ENCODE data around the gene MAPKAPK2.
"Not testable (repeated sequence)": the region's sequence is repeated elsewhere in the genome, so short reads cannot be mapped to it uniquely, and the experiment has no call there.

MAPKAPK2 gene

GRCh38 chr1:206684478-206685333 lies at the start of gene MAPKAPK2:
Gene MAPKAPK2, plus strand, starts transcription at chr1:206684905. Its CDS starts 325 bp downstream, at chr1:206685230.
- peak; percentile 66 to 67 for DNase-seq

GRCh38 chr1:206635080-206635977 lies 49.4 kb upstream of the MAPKAPK2 start, which contains the start of gene DYRK3:
Gene DYRK3, plus strand, starts transcription at chr1:206635536. Its CDS starts 168 bp downstream, at chr1:206635704.
- DNase-seq: peak; percentile 86 to 88

DNA sequence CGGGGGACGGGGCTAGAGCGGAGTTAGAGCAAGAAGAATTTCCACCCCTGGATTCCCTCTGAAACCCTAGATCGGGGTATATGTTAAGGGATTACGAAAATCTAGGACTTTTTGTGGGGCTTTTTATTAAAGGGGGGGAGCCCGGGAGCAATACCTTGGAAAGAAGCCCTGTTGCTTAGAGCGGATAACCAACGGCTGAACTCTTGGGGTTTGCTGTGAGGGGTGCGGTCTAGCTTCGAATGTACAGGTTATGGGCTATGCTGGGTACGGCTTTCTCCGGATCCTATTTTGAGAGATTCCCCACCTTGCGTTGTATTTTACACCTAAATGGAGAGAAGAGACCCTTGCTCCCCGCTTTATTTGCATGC lies 48.7 kb upstream of the MAPKAPK2 start:
- no peak for DNase-seq

- DNase-seq: no peak
These were observed 48.0 kb upstream of the MAPKAPK2 start for GRCh38 chr1:206636671-206637070.

GRCh38 chr1:206637605-206638004 lies 47.1 kb upstream of the MAPKAPK2 start:
- DNase-seq: no peak

DNA sequence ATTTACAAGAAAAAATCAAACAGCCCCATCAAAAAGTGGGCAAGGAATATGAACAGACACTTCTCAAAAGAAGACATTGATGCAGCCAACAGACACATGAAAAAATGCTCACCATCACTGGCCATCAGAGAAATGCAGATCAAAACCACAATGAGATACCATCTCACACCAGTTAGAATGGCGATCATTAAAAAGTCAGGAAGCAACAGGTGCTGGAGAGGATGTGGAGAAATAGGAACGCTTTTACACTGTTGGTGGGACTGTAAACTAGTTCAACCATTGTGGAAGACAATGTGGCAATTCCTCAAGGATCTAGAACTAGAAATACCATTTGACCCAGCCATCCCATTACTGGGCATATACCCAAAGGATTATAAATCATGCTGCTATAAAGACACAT lies 42.6 kb upstream of the MAPKAPK2 start:
- DNase-seq: not testable (repeated sequence)

DNA sequence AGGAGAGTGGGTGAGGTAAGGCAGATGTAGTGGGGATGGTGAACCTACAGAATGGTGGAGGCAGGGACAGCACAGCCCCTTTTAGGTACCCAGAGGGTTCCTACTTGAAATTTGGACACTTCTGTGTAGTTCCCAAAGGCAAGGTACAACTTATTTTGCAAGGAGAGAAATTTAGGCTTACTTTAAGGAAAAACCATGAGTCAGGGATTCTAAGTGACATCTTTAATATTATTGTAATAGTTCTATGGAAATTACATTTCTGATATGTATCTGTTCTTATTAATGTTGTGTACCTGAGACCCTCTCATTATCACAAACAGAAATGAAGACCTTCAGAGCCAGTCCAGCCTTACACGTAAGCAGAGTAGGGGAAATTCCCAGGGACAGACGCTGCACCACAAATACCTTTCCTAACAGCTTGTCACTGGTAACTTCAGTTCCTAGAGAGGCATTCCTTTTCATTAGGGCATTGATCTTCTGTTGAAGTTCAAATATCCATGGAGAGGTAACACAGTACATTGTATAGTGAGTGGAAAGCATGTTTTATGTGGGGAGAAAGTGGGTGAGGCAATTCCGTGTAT lies 41.5 kb upstream of the MAPKAPK2 start:
- no peak for DNase-seq

- no peak for DNase-seq
These were observed 38.2 kb upstream of the MAPKAPK2 start for GRCh38 chr1:206646504-206646903.

- no peak for DNase-seq
These were observed 37.5 kb upstream of the MAPKAPK2 start for GRCh38 chr1:206647224-206647623.

DNA sequence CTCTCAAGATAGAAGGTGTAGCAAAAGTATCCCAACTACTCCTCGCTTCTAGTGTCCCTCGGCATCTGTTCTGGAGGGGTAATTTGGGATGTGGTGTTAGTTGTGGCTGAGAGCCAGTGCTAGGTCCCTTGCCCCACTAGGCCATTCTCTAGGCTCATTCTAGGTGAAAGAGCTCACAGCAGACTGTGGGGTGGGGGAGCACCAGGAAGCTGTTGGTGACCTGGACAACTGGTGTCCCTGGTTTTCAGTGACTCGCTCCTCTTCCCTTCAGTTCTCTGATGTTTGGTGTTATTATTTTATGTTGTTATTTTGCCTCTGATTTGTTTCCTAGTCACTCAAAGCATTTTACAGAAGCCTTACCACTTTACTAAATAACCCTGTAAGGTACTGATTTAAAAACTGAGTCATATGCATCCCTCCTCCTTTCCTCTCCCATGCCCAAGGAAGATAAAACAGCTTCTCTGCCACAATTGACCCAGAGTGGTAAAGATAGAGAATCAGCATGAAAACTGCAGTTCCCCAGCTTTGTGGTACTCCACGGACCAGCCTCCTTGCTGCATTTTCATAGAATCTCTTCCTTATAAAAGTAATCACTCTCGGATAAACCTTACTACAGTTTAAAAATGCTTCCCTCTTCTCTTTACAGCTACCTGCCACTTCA lies 35.3 kb upstream of the MAPKAPK2 start:
- DNase-seq: no peak

DNA sequence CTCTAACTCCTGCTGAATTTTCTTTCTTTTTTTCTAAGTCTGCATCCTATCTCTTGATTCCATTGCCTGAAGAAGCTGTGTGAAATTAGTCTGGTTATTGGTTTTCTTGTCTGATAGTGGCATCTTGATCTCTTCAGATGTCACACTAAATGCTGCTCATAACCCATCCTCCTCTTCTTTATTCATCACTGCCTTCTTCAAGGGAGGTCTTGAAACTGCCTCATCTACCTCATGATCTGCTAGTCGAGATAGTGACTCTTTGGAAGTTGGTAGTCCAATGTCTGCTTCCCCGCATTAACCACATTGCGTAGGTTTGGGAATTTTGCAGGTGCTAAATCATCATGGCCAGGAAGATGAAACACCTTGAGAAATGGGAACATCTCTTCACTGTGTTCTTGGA lies 33.7 kb upstream of the MAPKAPK2 start:
- no peak for DNase-seq

DNA sequence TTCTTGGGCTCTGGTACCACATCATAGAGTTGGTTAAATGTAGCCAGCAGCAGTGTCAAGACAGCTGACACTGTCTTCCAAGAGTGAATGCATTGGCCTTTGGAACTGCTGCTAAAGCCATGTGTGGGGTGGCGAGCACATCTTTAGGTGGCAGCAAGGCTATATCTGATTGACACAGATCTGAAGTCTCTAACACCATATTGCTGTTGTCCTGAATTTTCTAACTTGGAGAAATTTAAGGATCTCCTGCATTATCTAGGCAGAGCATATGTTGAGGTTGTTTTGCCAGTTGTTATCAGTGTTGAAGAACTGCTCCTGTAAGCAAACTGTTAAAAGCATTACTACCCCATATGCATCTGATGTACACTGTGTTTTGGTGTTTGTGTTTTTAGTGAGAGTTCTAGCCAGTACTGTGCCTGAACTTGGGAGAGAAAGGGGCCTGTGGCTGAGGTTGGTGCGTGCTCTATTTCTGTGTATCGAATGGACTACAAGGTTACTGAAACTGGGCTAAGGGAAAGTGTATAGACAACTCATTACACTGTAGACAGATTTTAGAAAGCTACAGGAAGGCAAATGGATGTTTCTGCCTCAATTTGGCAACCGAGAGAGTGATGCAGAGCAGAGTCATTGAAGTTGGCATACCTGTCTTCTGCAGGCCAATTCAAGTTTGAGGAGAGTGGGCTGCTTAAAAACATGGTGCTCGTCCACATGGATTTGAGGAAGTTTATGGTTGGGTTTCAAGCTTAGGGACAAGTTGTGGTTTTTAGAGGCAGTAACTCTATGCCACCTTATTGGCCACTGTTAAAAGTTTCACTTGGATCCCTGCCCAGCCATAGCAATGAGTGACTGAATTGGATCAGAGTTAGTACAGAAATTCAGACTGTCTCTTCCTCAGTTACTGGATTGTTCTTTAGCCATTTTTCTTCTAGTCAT lies 32.5 kb upstream of the MAPKAPK2 start:
- DNase-seq: no peak

DNA sequence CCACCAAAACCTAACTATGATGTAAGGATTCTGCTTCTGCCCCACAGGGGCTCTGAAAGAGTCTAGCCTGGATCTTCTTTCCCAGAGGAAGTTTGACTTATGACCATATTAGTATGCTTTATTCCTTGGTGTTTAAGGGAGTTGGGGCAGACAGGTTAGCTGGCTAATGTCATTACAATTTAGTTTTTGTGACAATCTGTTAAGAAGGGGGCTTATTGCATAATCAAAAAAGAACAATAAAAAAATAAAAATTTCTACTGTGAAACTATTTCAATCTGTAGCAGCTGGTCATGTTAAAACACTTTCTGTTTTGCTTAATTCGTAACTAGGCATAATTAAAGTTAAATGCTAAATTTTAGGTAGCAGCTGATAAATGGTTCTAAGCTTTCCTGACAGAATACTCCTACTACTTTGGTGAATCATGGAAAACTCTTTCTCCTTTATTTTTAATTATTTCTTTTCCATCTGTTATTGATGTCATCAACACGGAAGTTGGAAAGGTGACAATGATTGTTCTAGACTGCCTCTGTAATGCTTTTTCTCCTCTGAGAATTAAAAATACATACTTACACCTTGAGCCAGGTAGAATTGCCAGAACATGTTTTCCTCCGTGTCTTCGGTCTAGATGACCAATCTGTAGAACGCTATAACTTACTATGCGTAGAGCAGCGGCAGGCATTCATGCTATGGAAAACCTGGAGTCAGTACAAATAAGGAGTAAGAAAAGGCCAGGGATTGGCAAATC lies 30.8 kb upstream of the MAPKAPK2 start:
- DNase-seq: no peak

DNA sequence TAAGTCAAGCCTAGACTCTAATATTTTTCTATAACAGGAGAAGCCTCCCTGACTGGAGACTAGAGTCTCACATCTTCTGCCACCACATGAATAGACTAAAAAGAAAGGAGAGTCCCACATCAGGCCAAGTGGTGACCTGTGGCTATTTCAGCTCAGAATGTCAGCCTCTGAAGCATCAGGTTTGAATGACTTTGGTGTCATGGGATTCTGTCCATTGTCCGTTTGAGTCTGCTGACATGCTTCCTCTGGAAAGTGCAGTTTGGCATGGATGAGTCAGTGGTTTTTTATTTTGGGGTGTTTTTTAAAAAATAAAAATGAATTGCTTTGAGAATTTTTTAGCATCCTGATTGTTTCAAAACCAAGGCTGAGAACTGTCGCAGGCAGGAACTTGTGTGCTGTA lies 29.9 kb upstream of the MAPKAPK2 start:
- no peak for DNase-seq

- DNase-seq: no peak
These were observed 29.2 kb upstream of the MAPKAPK2 start for GRCh38 chr1:206655471-206655882.

GRCh38 chr1:206656936-206657335 lies 27.8 kb upstream of the MAPKAPK2 start:
- DNase-seq: no peak

- DNase-seq: no peak
These were observed 27.0 kb upstream of the MAPKAPK2 start for GRCh38 chr1:206657751-206658150.

DNA sequence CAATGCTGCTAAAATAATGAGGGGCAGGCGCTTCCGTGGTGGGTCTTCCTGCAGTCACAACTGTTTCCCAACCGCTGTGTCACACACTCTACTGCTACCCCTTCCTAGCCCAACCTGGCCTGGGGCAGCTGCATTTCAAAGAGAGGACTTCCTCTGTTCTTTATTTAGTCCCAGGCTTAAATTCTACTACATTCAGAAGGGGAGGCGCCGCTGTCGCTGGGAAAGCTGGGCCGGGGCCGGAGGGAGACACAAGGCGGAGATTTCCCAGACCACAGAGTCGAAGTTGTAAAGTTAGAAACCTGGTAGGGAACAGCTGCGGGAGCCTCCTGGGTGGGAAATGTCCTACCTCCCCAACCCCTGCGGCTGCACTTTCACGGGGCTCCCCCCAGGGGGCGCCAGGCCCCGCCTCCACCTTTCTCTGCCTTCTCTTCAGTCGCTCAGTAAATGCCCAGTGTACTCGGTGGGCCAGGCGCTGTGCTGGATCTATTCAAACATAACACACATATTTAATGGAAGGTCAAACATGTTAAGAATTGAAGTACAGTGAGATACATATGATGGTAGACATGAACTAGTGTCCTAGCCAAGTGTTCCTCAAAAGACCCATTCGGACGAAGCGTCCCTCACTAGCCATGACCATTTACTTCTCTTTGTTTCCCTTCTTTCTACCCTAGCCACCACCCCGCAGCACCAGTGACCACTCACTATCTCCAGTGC lies 26.3 kb upstream of the MAPKAPK2 start:
- peak; percentile 27 to 34 for DNase-seq

- no peak for DNase-seq
These were observed 25.8 kb upstream of the MAPKAPK2 start for GRCh38 chr1:206658981-206659273.

DNA sequence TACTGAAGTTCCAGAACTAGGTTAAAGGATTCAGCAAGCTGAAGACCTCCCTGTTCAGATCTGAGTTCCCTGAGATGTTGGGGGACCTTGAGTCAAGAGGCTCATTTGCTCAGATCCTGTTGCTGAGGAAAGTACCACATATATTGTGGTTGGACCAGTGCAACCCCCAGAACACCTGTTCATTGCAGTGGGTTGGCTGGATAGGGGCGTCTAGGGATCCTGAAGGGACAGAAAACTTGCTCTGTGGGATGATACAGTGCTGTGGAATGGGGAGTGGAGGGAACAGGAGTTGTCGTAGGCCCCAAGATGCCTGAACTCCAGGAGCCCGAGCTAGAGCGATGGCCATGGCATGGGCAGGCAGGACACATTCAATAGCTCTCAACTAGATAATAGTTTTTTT lies 24.6 kb upstream of the MAPKAPK2 start:
- DNase-seq: no peak
